Stimulated activated CD4-positive, alpha-beta T cell treated with anti-CD3 and anti-CD28 coated beads, Interleukin-4, amount 100 ng/mL, for 4 hours (primary cell): ENCODE measurements around the gene MEGF9.

Source experiments
- DNase-seq, 2 experiments: peaks; one replicate each; pipeline ENCODE4 v3.0.0-alpha.2; 2020

MEGF9 gene

DNA sequence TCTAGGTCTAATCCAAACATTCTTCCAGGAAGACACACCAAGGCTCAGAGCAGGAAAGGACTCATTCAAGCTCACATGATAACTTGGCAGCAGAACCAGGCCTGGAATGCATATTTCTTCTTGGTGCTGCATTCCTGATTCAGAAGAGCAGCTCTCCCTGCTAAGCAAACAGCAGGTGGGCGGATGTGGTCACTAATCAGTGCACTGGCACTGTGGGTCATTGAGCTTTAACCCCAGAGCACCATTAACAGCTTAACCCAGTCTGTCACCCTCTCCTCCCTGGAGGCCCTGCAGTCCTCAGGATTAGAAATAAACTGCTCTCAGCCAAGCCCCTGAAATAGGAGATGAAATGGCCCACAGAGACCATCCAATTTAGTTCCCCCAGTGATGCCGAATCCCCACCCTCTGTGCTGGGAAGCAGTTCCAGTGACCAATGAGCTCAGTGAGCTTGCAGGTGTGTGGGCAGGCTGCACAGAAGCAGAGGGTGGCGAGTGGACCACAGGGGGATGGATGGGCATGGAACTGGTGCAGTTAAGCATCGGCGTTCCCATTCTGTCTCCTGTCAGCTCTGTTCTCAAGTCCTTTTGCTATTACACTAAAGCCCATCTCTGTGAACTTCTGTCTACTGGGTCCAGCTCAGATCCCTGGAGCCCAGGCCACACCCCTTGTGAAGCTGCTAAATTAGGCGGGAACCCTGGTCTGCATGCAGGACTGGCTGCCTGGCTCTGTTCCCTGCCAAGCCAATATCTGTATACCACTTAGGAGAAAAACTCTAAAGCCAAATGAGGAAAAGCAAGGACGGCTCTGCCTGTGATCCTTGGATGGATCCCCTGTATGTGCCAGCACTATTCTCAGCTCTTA, 16.6 kb upstream of the MEGF9 start:
- no peak for DNase-seq

DNA sequence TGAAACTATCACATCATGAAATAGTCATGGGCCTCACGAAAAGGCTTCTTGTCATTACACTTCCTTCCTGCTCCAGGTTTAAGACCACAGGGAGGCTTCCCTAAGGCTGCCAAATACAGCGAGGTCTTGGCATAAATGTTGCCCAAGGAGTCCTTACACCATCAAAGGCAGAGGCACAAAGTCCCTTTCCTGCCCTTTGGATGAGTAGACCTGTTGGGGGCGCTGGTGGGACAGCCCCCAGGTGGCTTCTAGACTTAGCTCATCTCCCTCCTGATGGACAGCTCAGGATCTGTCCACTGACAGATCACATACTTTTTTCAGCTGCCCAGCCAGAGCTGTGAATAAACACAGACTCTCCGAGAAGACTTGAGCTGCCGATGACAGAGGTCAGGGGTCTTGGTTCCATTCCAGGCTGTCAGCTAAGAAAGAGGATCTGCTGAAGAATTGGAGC, 15.5 kb upstream of the MEGF9 start:
- DNase-seq = no peak

GRCh38 chr9:120726484-120726883, 12.2 kb upstream of the MEGF9 start:
- no peak for DNase-seq

GRCh38 chr9:120725907-120726306, 11.6 kb upstream of the MEGF9 start:
- no peak for DNase-seq

- DNase-seq = no peak
Measured at GRCh38 chr9:120724757-120725400, 10.6 kb upstream of the MEGF9 start.

- DNase-seq = no peak
Measured at GRCh38 chr9:120723565-120723964, 9.3 kb upstream of the MEGF9 start.

DNA sequence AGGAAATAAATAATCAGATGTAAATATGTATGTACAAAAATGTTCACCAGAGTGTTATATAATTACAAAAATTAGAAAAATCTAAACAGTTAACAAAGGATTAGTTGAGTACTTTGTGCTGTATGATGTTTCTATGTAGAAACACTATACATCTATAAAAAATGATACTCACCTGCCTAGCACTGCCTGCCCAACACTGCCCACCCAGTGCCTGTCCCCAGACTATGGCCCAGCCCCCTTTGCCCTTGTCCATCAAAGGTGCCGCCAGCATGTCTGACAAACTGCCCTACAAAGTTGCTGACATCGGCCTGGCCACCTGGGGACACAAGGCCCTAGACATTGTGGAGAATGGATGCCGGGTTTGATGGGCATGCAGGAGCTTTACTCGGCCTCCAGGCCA, 6.1 kb upstream of the MEGF9 start:
- no peak for DNase-seq

- no peak for DNase-seq
Measured at GRCh38 chr9:120718316-120718715, 4.0 kb upstream of the MEGF9 start.

DNA sequence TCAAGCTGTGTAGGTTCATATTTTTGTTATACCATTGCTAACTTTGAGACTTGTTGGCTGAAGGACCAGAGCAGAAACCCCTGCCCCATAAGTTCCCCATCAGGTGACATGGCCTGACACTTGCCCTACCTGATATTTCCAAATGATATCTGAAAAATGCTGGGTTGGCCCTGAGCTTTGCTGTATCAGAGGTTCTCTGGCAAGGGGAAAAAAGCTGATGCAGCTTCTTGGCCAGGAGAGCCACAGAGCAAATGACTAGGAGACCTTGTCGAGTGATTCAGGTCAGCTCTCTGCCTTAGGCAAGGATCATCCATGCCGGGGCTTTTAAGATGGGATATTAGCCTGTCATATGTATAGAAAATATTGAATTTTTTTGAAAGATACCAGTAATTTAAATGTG, 2.9 kb upstream of the MEGF9 start:
- no peak for DNase-seq

DNA sequence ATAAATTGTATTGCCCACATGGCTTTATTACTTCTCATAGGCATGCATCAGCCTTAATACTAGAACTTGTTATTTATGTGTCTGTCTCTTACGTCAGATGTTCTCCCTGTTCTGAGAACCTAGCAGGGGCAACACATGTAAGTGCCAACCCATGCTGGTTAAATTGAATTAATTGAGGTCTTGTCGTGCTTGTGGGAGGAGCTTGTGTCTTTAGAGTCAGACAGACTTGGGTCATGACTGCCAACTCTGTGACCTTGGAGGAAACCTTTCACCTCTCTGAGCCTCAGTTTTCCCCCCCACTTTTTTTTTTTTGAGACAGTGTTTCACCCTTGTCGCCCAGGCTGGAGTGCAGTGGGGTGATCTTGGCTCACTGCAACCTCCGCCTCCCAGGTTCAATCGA, 2.2 kb upstream of the MEGF9 start:
- DNase-seq = no peak

DNA sequence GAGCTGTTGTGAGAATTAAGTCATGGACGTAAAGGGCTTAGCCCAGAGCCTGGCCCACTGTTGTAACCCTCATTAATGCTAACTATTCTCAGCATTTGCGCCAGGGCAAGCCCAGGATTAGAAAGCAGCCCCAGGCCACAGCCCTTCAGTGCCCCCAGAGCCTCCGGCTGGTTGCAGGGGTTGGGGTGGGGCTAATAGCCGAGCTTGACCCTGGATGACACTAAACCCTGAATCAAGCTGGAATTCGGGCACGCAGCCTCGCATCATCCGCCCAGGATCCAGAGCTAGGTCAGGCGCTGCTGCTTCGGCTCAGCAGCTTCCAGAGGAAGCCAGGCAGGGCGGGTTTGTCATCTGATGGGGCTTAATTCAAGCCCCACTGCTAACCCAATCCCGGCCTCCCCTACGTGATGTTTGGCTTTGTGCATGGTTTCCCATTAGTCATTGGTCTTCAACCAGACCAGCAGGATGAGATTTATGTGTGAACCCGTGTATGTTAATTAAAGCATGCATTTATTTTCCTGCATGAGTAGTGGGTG, 1.2 kb upstream of the MEGF9 start:
- DNase-seq = no peak

DNA sequence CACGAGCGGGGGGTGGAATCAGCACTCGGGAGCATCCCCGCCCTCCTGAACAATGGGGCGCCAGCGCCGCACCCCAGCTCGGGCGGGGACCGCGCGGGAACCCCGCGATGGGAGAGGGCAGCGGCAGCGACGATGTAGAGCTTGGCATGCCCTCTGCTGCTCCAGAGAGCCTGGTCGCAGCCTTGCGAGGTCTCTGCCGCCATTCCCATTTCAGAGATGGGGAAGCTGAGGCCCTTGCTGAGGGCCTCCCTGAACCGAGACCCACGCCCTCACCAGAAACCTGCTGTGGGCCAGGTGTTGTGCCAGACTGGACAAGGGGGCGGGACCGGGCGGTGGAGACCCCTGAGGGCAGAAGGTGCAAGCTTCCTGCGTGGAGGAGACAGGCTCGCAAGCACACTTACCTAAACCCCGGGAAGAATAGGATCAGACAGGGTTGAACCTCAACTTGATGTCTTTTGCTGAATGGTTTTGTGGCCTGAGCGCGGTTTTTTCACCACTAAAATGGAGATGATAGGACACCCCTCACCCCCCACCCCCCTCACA, 647 bp upstream of the MEGF9 start:
- no peak for DNase-seq

GRCh38 chr9:120713257-120714087, 798 bp downstream of the MEGF9 start:
- DNase-seq = peak; percentile 6 to 10

DNA sequence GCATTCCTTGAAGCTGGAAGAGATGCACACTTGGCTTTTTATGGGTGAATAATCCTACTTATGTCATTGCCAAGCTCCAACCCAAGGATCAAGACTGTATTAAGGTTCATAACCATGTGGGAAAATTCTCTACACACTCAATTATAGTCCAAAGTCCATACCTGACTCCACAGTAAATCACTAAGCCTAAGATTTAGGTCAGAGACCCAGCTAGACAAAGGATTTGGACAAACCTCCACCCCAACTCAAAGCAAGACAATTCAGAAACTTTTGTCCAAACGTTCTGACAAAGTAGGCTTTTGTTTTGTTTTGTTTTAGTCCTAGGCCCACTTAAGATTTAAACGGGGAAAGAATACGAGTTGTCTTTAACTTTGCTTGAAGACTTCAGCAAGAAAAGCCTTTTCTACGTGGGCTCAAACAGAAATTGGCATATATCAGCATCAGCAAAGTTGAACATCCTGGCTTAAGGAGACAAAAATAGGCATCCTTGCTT, 1.7 kb downstream of the MEGF9 start:
- DNase-seq = no peak

GRCh38 chr9:120711841-120712538, 2.3 kb downstream of the MEGF9 start:
- DNase-seq = peak in 1 of 2 experiments; percentile 7

- no peak for DNase-seq
Measured at GRCh38 chr9:120711354-120711753, 2.9 kb downstream of the MEGF9 start.

DNA sequence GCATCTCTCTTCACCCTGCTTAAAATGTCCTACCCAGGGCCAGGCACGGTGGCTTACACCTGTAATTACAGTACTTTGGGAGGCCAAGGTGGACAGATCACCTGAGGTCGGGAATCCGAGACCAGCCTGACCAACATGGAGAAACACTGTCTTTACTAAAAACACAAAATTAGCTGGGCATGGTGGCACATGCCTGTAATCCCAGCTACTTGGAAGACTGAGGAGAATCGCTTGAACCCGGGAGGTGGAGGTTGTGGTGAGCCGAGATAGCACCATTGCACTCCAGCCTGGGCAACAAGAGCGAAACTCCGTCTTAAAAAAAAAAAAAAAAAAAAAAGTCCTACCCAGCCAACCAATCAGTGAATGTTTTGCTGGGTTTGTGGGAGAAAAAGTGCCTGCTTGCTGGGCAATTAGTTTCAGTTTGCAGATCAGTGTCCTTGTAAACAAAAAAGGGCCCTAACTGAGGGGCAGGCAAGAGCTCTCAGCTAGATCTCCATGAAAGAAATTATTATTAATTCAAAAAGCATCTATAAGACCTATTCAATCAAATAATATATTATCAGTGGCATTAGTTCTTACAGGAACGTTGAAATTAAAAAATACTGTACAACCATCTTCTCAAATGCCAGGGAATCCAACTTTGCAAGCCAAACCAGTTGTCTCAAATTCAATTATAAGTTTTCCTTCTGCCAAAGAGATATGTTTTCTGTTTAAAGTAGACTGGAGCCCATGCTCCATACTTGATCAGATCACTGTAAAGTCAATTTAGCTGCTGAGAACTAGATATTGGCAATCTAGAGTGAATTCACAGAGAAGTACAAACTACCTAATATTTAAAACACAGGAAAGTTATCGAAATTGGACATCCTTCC, 3.9 kb downstream of the MEGF9 start:
- DNase-seq = peak in 1 of 2 experiments; percentile 9

DNA sequence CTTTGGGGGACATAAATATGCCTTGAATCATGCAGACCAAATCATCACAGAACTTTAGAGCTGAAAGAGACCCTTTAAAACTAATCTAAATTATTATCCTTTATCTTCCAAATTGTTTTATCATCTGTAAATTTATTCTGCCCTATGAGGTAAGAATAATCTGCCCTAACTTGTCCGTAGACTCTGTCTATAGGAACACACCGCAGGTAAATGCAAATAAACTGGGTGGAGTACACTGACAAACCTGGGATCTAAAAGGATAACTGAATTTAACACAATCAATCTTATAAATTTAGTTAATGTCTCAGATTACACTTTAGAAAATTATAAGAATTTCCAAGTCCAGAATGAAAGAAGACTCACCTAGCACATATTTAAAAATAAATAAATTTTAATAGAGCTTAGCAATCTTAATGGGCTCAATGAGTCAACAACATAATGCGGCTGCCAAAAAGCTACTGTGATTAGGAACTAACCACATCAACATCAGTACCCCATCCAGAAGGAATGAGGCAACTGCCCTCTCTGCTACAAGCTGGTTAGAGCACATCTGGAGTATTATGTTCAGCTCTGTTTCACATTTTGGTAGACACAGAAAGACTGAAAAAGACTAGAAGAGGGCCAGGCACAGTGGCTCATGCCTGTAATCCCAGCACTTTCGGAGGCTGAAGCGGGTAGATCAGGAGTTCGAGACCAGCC, 5.6 kb downstream of the MEGF9 start:
- no peak for DNase-seq

DNA sequence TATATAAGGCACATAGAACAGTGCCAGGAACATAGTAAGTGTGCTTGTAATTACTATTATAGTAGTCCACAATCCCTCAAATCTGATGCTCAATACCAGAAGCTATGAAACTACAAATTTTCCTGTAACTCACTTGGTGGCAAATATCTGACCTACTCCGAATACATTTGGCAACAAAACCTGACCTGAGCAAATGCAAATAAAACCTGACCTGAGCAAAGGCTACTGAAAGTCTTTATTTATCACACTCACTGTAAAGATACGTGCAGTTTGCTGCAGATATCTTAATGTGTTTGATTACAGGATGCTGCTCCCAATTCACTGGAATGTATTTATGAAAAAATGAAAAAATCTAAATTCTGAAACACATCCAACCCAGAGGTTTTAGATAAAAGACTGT, 7.1 kb downstream of the MEGF9 start:
- no peak for DNase-seq

GRCh38 chr9:120705174-120705573, 9.1 kb downstream of the MEGF9 start:
- DNase-seq = no peak
